Adrenal gland (tissue), 12 donors: ENCODE measurements around the gene DENND6B. TPM values are rescaled to one million over a fixed set of nuclear protein-coding genes. Genes with fewer than 3 reads are reported as not detected.

Source experiments
- DNase-seq, 7 donors: peaks; one replicate each; pipeline ENCODE4 v3.0.0-alpha.2; 2019 to 2020
- H3K27ac ChIP-seq, 5 donors: fragments of 200-600 bp; sonication (generic) in 4 of 5; 1 replicate in 3 of 5; 2 replicates in 2 of 5; pipeline versions ENCODE4 v1.5.1 to v1.8.0; 2016 to 2020; ENCODE audit warnings: mild to moderate bottlenecking in 1 of 5
- H3K27me3 ChIP-seq: fragments of 200-600 bp; 2 replicates; pipeline ENCODE4 v1.8.0; 2021
- H3K36me3 ChIP-seq, 2 donors: fragments of 200-600 bp; replicated peaks in 1 of 2; 1 replicate in 1 of 2; 2 replicates in 1 of 2; pipeline versions ENCODE4 v1.5.1 to v1.8.0; 2018 to 2022
- H3K4me1 ChIP-seq, 2 donors: fragments of 200-600 bp; replicated peaks in 1 of 2; 1 replicate in 1 of 2; 2 replicates in 1 of 2; pipeline versions ENCODE4 v1.5.1 to v1.8.0; 2018 to 2021
- H3K4me3 ChIP-seq, 4 donors: fragments of 200-600 bp; sonication (generic) in 3 of 4; one replicate each; pipeline ENCODE4 v1.5.1; 2016 to 2018
- H3K9me3 ChIP-seq, 3 donors: fragments of 200-600 bp; sonication (generic) in 1 of 3; replicated peaks in 1 of 3; 1 replicate in 2 of 3; 2 replicates in 1 of 3; pipeline versions ENCODE4 v1.5.1 to v1.8.0; 2016 to 2021
- POLR2A ChIP-seq, 2 donors: fragments of 450-650 bp; IDR thresholded peaks; one replicate each; pipeline ENCODE4 v1.6.1; 2017; ENCODE audit warnings: antibody characterized with exemption in 2 of 2, mild to moderate bottlenecking in 2 of 2, moderate library complexity in 1 of 2
- WGBS, 4 donors: extraction: QIAGEN DNeasy Blood & Tissue Kit in 2 of 4; methylation state at CpG; one replicate each; pipeline versions ENCODE4 v1.1.5 to v1.1.7; 2013 to 2017; 5-methylcytosine and 5-hydroxymethylcytosine counted together
- intact Hi-C, 2 donors: fragments of 100-400 bp; cut with DNase I; formaldehyde crosslinking; loops; one replicate each; pipeline versions ENCODE4 v1.14.1 to v1.15.0; 2022 to 2023
- polyA plus RNA-seq, 3 donors: library from polyadenylated mRNA; stranded (reverse); fragments of 200-250 nt in 2 of 3; fragments of 350-450 nt in 1 of 3; fragmentation: Illumina TruSeq in 1 of 3; extraction: RNeasy Lipid Tissue Mini Kit (QIAGEN cat#74804) in 1 of 3; gene quantifications; one replicate each; pipeline ENCODE4 v1.2.3, GENCODE V29; 2013 to 2014
- total RNA-seq, 9 donors: library from RNA; depleted of rRNA in 4 of 9; stranded (reverse); fragments of >200 nt in 4 of 9; fragments of 120-200 nt in 1 of 9; fragmentation: NEBNext Ultra II Directional in 1 of 9; extraction: Animal tissue kit (Norgen Biotek cat#: 25700) in 1 of 9; gene quantifications; one replicate each; pipeline versions ENCODE4 v1.1.0 to v1.2.4, GENCODE V29; 2013 to 2023
- TF ChIP-seq, protein P1 (sequence below), 6 experiments: fragments of 450-650 bp in 4 of 6; fragments of 200-600 bp in 2 of 6; sonication (generic) in 1 of 6; IDR thresholded peaks; 1 replicate in 5 of 6; 2 replicates in 1 of 6; pipeline versions ENCODE4 v1.5.1 to v1.8.0; 2016 to 2021; ENCODE audit warnings: antibody characterized with exemption in 6 of 6, mild to moderate bottlenecking in 2 of 6, moderate library complexity in 1 of 6
- donor health status: healthy with polysubstance abuse.
- donor health status: Bipolar disorder and iron deficiency.
- donor health status: DM: yes; HTN: yes; CAD: no.
- donor health status: DM: no; HTN: no; CAD: no.
- donor health status: DM: no; HTN: no; CAD: no.
- donor health status: DM: yes; HTN: yes; CAD: no.

Gene DENND6B
- total and polyA plus RNA-seq, 12 donors, result 1.8 to 32.7 (median 8.9) TPM

DNA sequence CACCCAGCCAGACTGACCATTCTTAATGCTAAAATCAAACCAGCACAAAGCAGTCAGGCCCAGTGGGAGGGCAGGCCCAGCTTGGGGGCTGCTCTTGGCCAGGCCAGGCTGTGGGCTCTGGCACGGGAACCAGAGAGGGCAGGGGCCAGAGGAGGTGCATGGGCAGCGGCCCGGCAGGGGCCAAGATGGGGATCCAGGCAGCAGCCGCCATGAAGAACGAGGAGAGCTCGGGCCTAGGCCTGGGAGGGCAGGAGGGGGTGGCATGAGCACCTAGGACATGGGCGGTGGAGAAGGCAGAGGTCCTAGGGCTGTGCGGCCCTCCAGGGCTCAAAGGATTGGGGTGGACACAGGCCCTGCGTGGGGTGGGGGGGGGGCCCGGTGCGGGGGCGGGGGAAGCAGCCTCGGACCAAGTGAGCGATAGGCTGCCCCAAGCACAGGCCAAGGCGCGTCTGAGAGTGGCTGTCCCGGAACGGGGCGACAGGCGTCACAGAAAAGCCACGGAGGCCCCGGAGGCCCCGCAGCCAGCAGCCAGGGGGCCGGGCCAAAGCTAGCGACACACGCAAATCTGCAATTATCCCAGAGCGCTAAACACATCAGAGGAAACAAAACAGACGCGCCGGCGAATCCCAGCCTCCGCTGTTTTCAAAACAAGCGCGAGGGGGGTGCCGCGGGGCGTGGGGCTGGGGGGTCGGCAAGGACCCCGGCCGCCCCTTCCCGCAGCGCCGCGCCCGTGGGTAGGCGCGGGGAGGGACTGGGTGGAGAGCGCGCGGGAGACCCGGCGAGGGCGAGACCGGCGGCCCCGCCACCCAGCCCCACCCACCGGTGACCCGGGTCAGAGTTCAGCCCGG, 27.7 kb downstream of the DENND6B start:
- H3K27me3 ChIP-seq, result no peaks in the 10 kb centered on the region

DNA sequence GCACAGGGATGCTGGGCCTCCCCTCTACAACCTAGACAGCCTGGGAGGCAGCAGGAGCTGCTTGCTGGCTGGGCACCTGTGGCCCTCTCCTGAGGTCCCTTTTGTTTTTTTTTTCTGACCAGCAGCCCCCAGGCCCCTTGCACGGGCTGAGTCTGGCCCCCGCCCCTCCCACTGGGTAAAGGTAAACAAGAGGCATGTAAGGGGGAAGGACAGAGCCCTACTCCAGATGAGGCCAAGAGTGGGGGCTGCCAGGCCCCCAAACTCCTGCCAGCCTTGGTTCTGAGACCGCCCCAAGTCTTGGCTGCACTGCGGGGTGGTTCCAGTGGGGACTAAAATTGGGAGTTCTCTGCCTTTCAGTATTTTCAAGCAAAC, 28.6 kb downstream of the DENND6B start:
- Histone ChIP-seq H3K27ac (peak overlapping the region in 3 of 5 donors; percentile 13 to 95 (median 72)), H3K27me3 (no peaks in the 10 kb centered on the region), H3K4me3 (no peak overlapping the region), H3K4me1 (peaks cover 81 to 92% of the 10 kb centered on the region in 2 donors), H3K9me3 (no peaks in the 10 kb centered on the region), H3K36me3 (no peaks in the 10 kb centered on the region)
- TF ChIP-seq, protein P1, sequence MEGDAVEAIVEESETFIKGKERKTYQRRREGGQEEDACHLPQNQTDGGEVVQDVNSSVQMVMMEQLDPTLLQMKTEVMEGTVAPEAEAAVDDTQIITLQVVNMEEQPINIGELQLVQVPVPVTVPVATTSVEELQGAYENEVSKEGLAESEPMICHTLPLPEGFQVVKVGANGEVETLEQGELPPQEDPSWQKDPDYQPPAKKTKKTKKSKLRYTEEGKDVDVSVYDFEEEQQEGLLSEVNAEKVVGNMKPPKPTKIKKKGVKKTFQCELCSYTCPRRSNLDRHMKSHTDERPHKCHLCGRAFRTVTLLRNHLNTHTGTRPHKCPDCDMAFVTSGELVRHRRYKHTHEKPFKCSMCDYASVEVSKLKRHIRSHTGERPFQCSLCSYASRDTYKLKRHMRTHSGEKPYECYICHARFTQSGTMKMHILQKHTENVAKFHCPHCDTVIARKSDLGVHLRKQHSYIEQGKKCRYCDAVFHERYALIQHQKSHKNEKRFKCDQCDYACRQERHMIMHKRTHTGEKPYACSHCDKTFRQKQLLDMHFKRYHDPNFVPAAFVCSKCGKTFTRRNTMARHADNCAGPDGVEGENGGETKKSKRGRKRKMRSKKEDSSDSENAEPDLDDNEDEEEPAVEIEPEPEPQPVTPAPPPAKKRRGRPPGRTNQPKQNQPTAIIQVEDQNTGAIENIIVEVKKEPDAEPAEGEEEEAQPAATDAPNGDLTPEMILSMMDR (IDR thresholded peaks at IDR 0.05), result no peak
- TF ChIP-seq POLR2A (IDR thresholded peaks at IDR 0.05), result no peak
- intact Hi-C loops, result no loop called here
- WGBS, 4 donors, result 76 to 100% (median 86%) methylated on average over 2 to 4 of the region's 4 CpGs
- DNase-seq, result no peak

More for the DNA sequence above, 27.7 kb downstream of the DENND6B start:
- intact Hi-C loops, result no loop called here
- Histone ChIP-seq H3K4me1 (peaks cover 81 to 92% of the 10 kb centered on the region in 2 donors), H3K36me3 (no peaks in the 10 kb centered on the region), H3K27ac (peak overlapping the region in 4 of 5 donors; percentile 38 to 95 (median 66)), H3K4me3 (peak overlapping the region in 1 of 4 donors; percentile 29), H3K9me3 (no peaks in the 10 kb centered on the region)
- peak in 2 of 7 donors; percentile 52 to 80 for DNase-seq
- 50 to 57% (median 53%) methylated on average over 36 to 59 of the region's 59 CpGs for WGBS, 4 donors
- TF ChIP-seq, protein P1 (IDR thresholded peaks at IDR 0.05), result no peak
- no peak for TF ChIP-seq POLR2A (IDR thresholded peaks at IDR 0.05)

DNA sequence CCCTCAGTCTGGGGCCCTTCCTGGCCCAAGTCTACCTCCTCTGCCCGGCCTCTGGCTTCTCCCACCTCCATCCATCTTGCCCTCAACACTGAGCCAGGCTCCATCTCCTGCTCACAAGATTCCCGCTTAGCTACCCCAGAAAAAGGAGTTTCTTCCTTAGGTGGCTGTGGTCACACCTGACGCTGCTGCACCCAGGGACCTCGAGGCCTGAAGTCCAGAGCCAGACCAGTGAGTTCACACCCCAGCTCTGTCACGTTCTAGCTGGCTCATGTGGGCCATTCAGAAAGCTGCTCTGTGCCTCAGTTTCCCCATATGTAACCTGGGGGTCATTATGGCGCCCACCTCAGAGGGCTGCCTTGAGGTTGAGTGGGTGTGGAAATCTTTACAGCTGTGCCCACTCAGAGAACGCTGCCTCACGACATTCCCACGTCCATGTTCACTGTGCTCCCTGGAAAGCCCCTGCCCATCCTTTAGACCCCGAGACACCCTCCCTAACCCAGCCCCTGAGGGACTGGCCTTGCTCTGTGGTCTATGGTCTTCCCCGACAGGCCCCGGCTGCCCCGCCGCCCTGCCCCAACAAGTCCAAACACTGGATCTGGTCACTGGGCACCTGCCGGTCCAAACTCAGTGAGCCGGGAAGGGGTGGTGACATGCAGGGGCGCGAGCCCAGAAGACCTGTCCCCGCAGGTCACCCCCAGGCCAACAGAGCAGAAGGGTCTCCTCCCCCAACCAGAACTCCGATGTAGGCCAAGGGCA, 29.1 kb downstream of the DENND6B start:
- peaks cover 81 to 92% of the 10 kb centered on the region in 2 donors for H3K4me1 ChIP-seq
- intact Hi-C loops, result no loop called here
- WGBS, 4 donors, result 67 to 79% (median 74%) methylated on average over 4 to 20 of the region's 20 CpGs
- H3K9me3 ChIP-seq, result no peaks in the 10 kb centered on the region
- no peak for TF ChIP-seq POLR2A (IDR thresholded peaks at IDR 0.05)
- TF ChIP-seq, protein P1 (IDR thresholded peaks at IDR 0.05), result no peak
- no peak overlapping the region for H3K4me3 ChIP-seq
- no peaks in the 10 kb centered on the region for H3K36me3 ChIP-seq
- no peak for DNase-seq
- peak overlapping the region in 3 of 5 donors; percentile 54 to 95 (median 72) for H3K27ac ChIP-seq
- H3K27me3 ChIP-seq, result no peaks in the 10 kb centered on the region
